Lower leg skin (tissue), 4 donors: ENCODE measurements around the gene MAPK10. TPM values are rescaled to one million over a fixed set of nuclear protein-coding genes. Genes with fewer than 3 reads are reported as not detected.

Experiments
- DNase-seq, 2 donors: peaks; one replicate each; pipeline ENCODE4 v3.0.0-alpha.2; 2019; ENCODE audit warnings: low spot score in 2 of 2
- H3K4me3 ChIP-seq: fragments of 200-600 bp; sonication (generic); 2 replicates; pipeline ENCODE4 v1.5.1; 2017; ENCODE audit warnings: mild to moderate bottlenecking, low read depth; ENCODE audit not compliant: poor library complexity, severe bottlenecking
- POLR2A ChIP-seq, 2 donors: fragments of 450-650 bp; IDR thresholded peaks; one replicate each; pipeline ENCODE4 v1.6.1; 2016 to 2017; ENCODE audit warnings: antibody characterized with exemption in 2 of 2, mild to moderate bottlenecking in 1 of 2, moderate library complexity in 1 of 2
- WGBS, 2 donors: methylation state at CpG; one replicate each; pipeline ENCODE4 v1.1.5; 2018; 5-methylcytosine and 5-hydroxymethylcytosine counted together
- intact Hi-C: fragments of 100-400 bp; cut with DNase I; formaldehyde crosslinking; loops from one replicate; pipeline ENCODE4 v1.15.0; 2023; ENCODE audit warnings: low total_unique reads
- total RNA-seq, 4 donors: library from RNA; depleted of rRNA; stranded (reverse); fragments of >200 nt; gene quantifications; one replicate each; pipeline ENCODE4 v1.1.0, GENCODE V29; 2016
- TF ChIP-seq, protein P1 (sequence below), 3 donors: fragments of 450-650 bp; IDR thresholded peaks; one replicate each; pipeline ENCODE4 v1.5.1; 2016; ENCODE audit warnings: antibody characterized with exemption in 3 of 3, mild to moderate bottlenecking in 3 of 3, moderate library complexity in 2 of 3

MAPK10 gene
- total RNA-seq, 4 donors from 2014 or later, result 1.7 to 3.2 (median 2.8) TPM

GRCh38 chr4:86019906-86020305, 339.9 kb downstream of the MAPK10 start:
- intact Hi-C loops, result no loop called here
- H3K4me3 ChIP-seq, result no peak overlapping the region
- no peak for DNase-seq
- TF ChIP-seq, protein P1, sequence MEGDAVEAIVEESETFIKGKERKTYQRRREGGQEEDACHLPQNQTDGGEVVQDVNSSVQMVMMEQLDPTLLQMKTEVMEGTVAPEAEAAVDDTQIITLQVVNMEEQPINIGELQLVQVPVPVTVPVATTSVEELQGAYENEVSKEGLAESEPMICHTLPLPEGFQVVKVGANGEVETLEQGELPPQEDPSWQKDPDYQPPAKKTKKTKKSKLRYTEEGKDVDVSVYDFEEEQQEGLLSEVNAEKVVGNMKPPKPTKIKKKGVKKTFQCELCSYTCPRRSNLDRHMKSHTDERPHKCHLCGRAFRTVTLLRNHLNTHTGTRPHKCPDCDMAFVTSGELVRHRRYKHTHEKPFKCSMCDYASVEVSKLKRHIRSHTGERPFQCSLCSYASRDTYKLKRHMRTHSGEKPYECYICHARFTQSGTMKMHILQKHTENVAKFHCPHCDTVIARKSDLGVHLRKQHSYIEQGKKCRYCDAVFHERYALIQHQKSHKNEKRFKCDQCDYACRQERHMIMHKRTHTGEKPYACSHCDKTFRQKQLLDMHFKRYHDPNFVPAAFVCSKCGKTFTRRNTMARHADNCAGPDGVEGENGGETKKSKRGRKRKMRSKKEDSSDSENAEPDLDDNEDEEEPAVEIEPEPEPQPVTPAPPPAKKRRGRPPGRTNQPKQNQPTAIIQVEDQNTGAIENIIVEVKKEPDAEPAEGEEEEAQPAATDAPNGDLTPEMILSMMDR (IDR thresholded peaks at IDR 0.05), result no peak
- TF ChIP-seq POLR2A (IDR thresholded peaks at IDR 0.05), result no peak

GRCh38 chr4:86019362-86019761, 340.5 kb downstream of the MAPK10 start:
- no peak for DNase-seq
- WGBS, 2 donors, result 84 to 90% methylated on average over 1 of the region's 1 CpG
- intact Hi-C loops, result no loop called here
- no peak for TF ChIP-seq POLR2A (IDR thresholded peaks at IDR 0.05)
- TF ChIP-seq, protein P1 (IDR thresholded peaks at IDR 0.05), result no peak
- H3K4me3 ChIP-seq, result no peak overlapping the region

DNA sequence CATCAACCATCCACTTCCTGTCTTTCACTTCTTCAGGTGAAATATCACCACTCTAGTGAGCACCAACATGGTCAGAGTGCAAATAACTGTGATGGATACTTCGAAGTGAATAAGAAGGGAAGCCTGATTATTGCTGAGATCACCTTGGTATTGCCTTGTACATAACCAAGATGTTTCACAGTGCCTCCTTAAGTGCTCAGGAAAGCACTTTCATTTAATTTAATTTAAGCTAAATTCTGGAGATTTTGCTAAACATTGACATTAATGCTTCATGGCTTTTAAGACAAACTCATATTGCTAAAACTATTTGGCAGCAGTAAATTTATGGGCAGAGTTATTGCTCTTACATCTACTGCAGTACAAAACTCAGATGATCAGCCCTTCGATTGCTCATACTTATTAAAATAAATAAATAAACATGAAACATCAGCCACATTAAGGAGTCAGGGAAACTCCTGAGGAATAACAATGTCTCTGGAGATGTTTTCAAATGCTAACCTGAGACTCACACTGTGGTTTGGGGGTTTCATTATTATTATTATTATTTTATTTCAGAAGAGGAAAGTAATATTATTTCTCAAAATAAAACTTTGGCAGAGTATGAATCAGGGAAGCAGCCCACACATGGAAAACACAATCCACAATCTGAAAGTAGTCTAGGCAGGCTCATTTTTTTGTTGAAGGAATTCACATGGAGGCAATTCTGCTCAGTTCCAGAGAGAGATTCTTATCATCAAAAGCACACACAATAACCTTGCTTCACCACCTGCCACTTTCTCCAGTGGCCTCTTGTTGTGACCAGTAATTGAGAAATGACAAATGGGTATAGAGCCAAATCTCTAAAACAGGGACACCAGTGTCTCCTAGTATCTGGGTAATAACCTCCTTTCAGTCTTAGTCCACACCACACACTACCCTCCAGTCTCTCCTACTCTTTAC, 344.2 kb downstream of the MAPK10 start:
- TF ChIP-seq POLR2A (IDR thresholded peaks at IDR 0.05), result no peak
- TF ChIP-seq, protein P1 (IDR thresholded peaks at IDR 0.05), result no peak
- WGBS, 2 donors, result 75 to 79% methylated on average over 2 of the region's 2 CpGs
- intact Hi-C loops, result no loop called here
- no peak for DNase-seq
- no peak overlapping the region for H3K4me3 ChIP-seq

DNA sequence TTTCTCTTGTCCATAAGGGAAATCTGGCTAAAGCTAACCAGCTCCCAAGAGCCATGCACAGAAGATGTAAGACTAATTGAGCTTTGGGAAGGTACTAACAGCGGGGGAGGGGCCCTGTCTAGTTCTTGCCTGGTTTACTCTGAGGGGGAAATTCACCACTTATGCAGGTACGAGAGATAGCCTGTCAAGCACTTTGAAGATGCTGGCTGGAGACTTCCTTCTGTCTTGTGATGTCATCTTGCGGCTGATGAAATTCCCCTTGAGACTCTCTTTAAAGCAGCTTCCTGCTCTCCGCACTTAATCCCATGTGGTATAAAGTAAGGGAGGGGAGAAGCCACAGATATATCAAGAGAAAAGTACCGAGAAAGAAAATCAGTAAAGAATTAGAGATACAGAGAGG, 345.3 kb downstream of the MAPK10 start:
- DNase-seq, result no peak

GRCh38 chr4:86013621-86014020, 346.2 kb downstream of the MAPK10 start:
- 77 to 84% methylated on average over 4 of the region's 4 CpGs for WGBS, 2 donors
- DNase-seq, result no peak

More for the DNA sequence above, 345.3 kb downstream of the MAPK10 start:
- 82 to 83% methylated on average over 5 of the region's 5 CpGs for WGBS, 2 donors
- intact Hi-C loops, result no loop called here
- no peak overlapping the region for H3K4me3 ChIP-seq
- TF ChIP-seq, protein P1 (IDR thresholded peaks at IDR 0.05), result no peak
- TF ChIP-seq POLR2A (IDR thresholded peaks at IDR 0.05), result no peak

More at GRCh38 chr4:86013621-86014020, 346.2 kb downstream of the MAPK10 start:
- no peak overlapping the region for H3K4me3 ChIP-seq
- intact Hi-C loops, result no loop called here
- TF ChIP-seq, protein P1 (IDR thresholded peaks at IDR 0.05), result no peak
- TF ChIP-seq POLR2A (IDR thresholded peaks at IDR 0.05), result no peak
